ENCODE measurements around the gene SEMA3A.

The SEMA3A gene

DNA sequence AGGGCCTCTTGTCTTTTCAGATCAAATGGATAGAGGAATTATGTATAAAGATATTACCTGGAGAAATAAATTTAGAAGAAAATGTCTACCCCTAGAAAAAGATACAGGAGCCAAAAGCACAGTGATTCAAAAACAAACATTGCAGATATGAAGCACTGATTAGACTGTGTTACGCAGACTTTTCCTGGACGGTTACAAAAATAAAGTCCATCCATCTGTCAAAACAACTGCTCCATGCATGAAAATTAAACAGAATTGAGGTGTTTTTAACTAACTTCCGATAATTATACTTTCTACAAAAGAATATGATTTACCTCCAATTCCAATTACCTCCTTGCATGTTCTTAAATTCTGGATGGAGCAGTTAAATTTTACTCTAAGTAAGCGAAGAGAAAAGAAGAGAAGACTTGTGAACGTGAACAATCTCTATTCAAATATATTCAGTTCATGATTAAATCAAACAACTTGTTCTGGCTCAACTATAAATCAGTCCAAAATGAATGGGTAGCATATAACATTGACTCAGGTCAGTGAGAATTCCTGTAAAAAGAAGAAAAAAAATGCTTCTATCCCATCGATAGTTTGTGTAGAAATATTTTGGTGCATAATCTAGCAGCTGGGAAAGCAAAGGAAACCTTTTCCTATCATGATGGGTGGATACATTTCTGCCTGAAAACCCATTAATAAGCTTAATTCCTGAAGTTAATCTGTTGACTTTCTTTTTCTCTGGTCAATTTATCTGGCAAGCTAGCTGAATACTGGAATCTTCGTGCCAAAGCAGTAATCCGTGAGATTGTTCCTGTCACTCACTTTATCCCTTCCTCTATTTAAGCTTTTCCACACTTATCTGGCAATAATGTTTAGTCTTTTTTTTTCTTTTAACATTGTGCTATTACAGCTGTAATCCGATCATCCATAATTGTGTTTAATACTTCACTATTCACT is 80.4 kb downstream of the SEMA3A start:
- Histone ChIP-seq H3K27me3 (ENCODE audit: control insufficient read depth, insufficient read depth, low read length) (no peaks in the 10 kb centered on the region), H3K27ac (ENCODE audit: low read length) (no peak overlapping the region), H3K9me3 (ENCODE audit: control insufficient read depth, insufficient read depth, low read length) (no peaks in the 10 kb centered on the region), H3K4me3 (ENCODE audit: low read length) (no peak overlapping the region), H3K4me1 (ENCODE audit: control insufficient read depth, insufficient read depth, low read length) (no peaks in the 10 kb centered on the region; the same call in 1 of the 2 replicates), H3K36me3 (ENCODE audit: control insufficient read depth, insufficient read depth, low read length) (no peaks in the 10 kb centered on the region)
- DNase-seq (ENCODE audit: low read depth, low spot score), result no peak
- WGBS (ENCODE audit: insufficient coverage, insufficient read length), result 100% methylated on average over 1 of the region's 9 CpGs

DNA sequence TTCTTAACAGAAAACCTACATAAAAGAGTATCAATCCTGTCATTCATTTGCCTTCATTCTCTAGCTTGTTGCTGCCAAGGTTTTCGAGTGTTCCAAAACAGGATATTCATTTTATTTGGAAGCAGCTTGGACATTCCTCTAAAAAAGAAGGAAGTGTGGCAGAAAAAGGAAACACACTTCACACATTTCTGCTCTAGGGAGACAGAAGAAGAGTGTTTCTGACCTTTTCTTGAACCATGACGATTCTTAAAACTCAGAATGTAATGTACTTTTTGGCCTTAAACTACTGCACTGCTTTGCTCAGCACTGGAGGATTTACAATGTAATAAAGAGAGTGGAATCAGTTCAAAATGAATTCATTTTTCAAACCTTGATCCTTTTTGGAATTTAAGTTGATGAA is 81.3 kb downstream of the SEMA3A start:
- no peaks in the 10 kb centered on the region for H3K9me3 ChIP-seq (ENCODE audit: control insufficient read depth, insufficient read depth, low read length)
- H3K36me3 ChIP-seq (ENCODE audit: control insufficient read depth, insufficient read depth, low read length), result no peaks in the 10 kb centered on the region
- H3K27ac ChIP-seq (ENCODE audit: low read length), result no peak overlapping the region
- no CpG with 5 or more reads among the region's 2 CpGs for WGBS (ENCODE audit: insufficient coverage, insufficient read length)
- DNase-seq (ENCODE audit: low read depth, low spot score), result no peak
- H3K4me3 ChIP-seq (ENCODE audit: low read length), result no peak overlapping the region
- H3K4me1 ChIP-seq (ENCODE audit: control insufficient read depth, insufficient read depth, low read length), result peaks cover 3% of the 10 kb centered on the region; the same call in 1 of the 2 replicates
- no peaks in the 10 kb centered on the region for H3K27me3 ChIP-seq (ENCODE audit: control insufficient read depth, insufficient read depth, low read length)

DNA sequence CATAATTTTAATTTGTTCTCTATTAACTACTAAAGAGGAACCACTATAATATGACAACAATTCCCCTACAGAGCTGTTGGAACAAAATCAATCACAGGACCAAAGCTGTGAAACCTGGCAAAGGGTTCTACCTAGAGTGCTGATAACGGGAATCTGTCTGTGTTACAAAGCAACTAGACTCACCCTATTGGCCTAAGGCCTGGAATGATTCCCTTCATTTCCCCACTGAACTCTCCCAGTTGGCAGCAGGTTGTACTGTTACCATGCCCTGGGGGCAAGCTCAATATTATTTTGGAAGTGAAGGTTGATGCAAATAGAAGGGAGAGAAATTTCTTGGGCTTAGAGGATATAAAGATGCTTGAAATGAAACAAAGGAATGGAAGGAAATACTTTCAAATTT is 81.8 kb downstream of the SEMA3A start:
- no peak overlapping the region for H3K27ac ChIP-seq (ENCODE audit: low read length)

DNA sequence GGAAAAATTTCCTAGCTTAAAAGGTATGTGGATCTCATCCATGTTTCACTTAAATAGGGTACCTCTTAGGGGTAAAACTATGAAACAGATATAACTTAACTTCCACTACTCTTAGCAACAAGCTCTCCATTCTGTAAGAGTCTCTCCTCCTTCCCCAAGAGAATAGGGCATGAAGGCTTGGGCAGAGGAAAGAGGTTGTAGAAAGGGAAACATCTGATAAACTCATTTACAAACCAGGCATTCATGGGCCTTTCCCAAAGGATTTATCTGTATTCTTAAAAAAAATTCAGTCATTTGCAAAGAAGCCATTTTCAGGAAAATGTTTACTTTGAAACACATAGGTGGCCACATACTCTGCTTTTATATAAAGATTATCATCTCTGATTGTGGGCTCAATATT is 82.7 kb downstream of the SEMA3A start:
- H3K27ac ChIP-seq (ENCODE audit: low read length), result no peak overlapping the region
- no peaks in the 10 kb centered on the region for H3K9me3 ChIP-seq (ENCODE audit: control insufficient read depth, insufficient read depth, low read length)
- no peaks in the 10 kb centered on the region for H3K27me3 ChIP-seq (ENCODE audit: control insufficient read depth, insufficient read depth, low read length)
- H3K4me1 ChIP-seq (ENCODE audit: control insufficient read depth, insufficient read depth, low read length), result peaks cover 3% of the 10 kb centered on the region; the same call in 1 of the 2 replicates
- H3K36me3 ChIP-seq (ENCODE audit: control insufficient read depth, insufficient read depth, low read length), result no peaks in the 10 kb centered on the region
- H3K4me3 ChIP-seq (ENCODE audit: low read length), result no peak overlapping the region
- no peak for DNase-seq (ENCODE audit: low read depth, low spot score)

More for the DNA sequence above, 81.8 kb downstream of the SEMA3A start:
- Histone ChIP-seq H3K36me3 (ENCODE audit: control insufficient read depth, insufficient read depth, low read length) (no peaks in the 10 kb centered on the region), H3K4me3 (ENCODE audit: low read length) (no peak overlapping the region), H3K4me1 (ENCODE audit: control insufficient read depth, insufficient read depth, low read length) (peaks cover 3% of the 10 kb centered on the region; the same call in 1 of the 2 replicates), H3K9me3 (ENCODE audit: control insufficient read depth, insufficient read depth, low read length) (no peaks in the 10 kb centered on the region), H3K27me3 (ENCODE audit: control insufficient read depth, insufficient read depth, low read length) (no peaks in the 10 kb centered on the region)
- no CpG with 5 or more reads among the region's 1 CpG for WGBS (ENCODE audit: insufficient coverage, insufficient read length)
- DNase-seq (ENCODE audit: low read depth, low spot score), result no peak

DNA sequence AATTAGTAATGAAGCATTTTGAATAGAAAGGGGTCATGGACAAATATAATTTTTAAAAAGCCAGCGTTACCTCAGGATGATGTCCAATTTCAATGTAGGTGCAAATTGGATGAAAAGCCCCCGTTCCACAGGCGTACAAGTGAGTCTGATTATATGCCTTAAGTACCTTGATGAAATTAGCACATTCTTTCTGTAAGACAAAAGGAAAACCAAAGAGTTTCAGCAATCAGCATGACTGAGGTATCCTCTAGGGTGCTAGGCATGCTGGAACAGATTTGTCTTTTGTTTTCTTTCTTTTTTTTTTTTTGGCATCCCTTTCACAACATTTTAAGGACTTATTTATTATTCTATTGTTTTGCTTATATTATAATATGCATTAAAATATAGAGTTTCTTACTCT is 84.2 kb downstream of the SEMA3A start:
- WGBS (ENCODE audit: insufficient coverage, insufficient read length), result no CpG with 5 or more reads among the region's 3 CpGs
- no peak overlapping the region for H3K4me3 ChIP-seq (ENCODE audit: low read length)
- H3K27me3 ChIP-seq (ENCODE audit: control insufficient read depth, insufficient read depth, low read length), result no peaks in the 10 kb centered on the region
- H3K27ac ChIP-seq (ENCODE audit: low read length), result no peak overlapping the region
- no peaks in the 10 kb centered on the region; the same call in 1 of the 2 replicates for H3K9me3 ChIP-seq (ENCODE audit: control insufficient read depth, insufficient read depth, low read length)
- no peak for DNase-seq (ENCODE audit: low read depth, low spot score)
- no peaks in the 10 kb centered on the region for H3K36me3 ChIP-seq (ENCODE audit: control insufficient read depth, insufficient read depth, low read length)
- peaks cover 3% of the 10 kb centered on the region; the same call in 1 of the 2 replicates for H3K4me1 ChIP-seq (ENCODE audit: control insufficient read depth, insufficient read depth, low read length)

DNA sequence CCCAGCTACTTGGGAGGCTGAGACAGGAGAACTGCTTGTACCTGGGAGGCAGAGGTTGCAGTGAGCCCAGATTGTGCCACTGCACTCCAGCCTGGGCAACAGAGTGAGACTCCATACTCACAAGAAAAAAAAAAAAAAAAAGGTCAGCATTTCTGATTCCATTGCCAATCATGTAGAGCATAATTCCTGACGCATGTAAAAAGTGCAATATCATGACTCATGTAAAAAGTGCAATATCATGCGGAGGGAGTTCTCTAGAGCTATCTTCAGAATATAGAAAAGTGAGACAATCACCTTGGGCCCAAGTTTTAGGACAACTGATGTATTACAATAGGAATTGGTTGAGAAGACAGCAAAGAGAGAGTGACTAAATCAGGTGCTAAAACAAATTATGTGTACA is 85.8 kb downstream of the SEMA3A start:
- Histone ChIP-seq H3K9me3 (ENCODE audit: control insufficient read depth, insufficient read depth, low read length) (no peaks in the 10 kb centered on the region; the same call in 1 of the 2 replicates), H3K36me3 (ENCODE audit: control insufficient read depth, insufficient read depth, low read length) (no peaks in the 10 kb centered on the region), H3K27ac (ENCODE audit: low read length) (no peak overlapping the region), H3K27me3 (ENCODE audit: control insufficient read depth, insufficient read depth, low read length) (no peaks in the 10 kb centered on the region), H3K4me3 (ENCODE audit: low read length) (no peak overlapping the region), H3K4me1 (ENCODE audit: control insufficient read depth, insufficient read depth, low read length) (peaks cover 3% of the 10 kb centered on the region; the same call in 1 of the 2 replicates)
- no CpG with 5 or more reads among the region's 2 CpGs for WGBS (ENCODE audit: insufficient coverage, insufficient read length)
- no peak for DNase-seq (ENCODE audit: low read depth, low spot score)

DNA sequence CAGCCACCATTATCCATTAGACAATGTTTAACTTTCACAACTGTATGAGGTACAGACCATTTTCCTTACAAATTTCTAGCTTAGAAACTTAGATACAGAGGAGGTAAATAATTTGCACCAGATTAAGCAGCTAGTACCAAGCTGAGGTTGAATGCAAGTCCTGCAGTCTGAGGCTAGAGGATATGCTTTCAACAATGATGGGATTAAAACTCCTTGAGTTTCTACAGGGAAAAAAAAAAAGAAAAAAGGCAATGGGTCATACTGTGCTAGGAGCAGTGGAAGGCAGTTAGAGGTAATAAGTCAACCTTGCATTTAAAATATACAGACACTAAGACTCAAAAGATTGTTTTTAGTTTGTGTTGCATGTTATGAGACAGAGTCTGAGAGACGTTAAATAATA is 86.5 kb downstream of the SEMA3A start:
- Histone ChIP-seq H3K27ac (ENCODE audit: low read length) (no peak overlapping the region), H3K36me3 (ENCODE audit: control insufficient read depth, insufficient read depth, low read length) (no peaks in the 10 kb centered on the region), H3K9me3 (ENCODE audit: control insufficient read depth, insufficient read depth, low read length) (no peaks in the 10 kb centered on the region; the same call in 1 of the 2 replicates), H3K27me3 (ENCODE audit: control insufficient read depth, insufficient read depth, low read length) (no peaks in the 10 kb centered on the region), H3K4me3 (ENCODE audit: low read length) (no peak overlapping the region), H3K4me1 (ENCODE audit: control insufficient read depth, insufficient read depth, low read length) (peaks cover 3% of the 10 kb centered on the region; the same call in 1 of the 2 replicates)
- no peak for DNase-seq (ENCODE audit: low read depth, low spot score)
- no CpG with 5 or more reads among the region's 1 CpG for WGBS (ENCODE audit: insufficient coverage, insufficient read length)

DNA sequence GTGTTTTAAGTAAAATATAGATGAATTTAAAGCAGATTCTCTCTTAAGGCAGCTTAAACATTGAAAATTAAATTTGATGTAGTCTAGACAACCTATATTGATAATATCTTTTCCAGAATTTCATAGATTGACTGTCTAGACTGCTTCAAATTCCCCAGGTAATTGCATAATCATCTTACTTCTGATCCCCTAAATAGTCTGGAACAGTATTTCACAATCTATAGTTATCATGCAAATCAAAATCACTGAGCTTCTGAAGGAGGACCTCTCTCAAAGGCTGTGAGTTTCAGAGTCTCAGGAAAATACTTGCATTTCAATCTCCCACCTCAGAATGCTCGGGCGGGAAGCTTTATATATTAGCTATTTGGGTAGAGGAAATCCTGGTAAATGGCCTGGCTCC is 87.3 kb downstream of the SEMA3A start:
- Histone ChIP-seq H3K27me3 (ENCODE audit: control insufficient read depth, insufficient read depth, low read length) (no peaks in the 10 kb centered on the region), H3K4me1 (ENCODE audit: control insufficient read depth, insufficient read depth, low read length) (peaks cover 3% of the 10 kb centered on the region; the same call in 1 of the 2 replicates), H3K27ac (ENCODE audit: low read length) (no peak overlapping the region), H3K36me3 (ENCODE audit: control insufficient read depth, insufficient read depth, low read length) (no peaks in the 10 kb centered on the region), H3K9me3 (ENCODE audit: control insufficient read depth, insufficient read depth, low read length) (no peaks in the 10 kb centered on the region; the same call in 1 of the 2 replicates), H3K4me3 (ENCODE audit: low read length) (no peak overlapping the region)
- no CpG with 5 or more reads among the region's 2 CpGs for WGBS (ENCODE audit: insufficient coverage, insufficient read length)
- no peak for DNase-seq (ENCODE audit: low read depth, low spot score)

DNA sequence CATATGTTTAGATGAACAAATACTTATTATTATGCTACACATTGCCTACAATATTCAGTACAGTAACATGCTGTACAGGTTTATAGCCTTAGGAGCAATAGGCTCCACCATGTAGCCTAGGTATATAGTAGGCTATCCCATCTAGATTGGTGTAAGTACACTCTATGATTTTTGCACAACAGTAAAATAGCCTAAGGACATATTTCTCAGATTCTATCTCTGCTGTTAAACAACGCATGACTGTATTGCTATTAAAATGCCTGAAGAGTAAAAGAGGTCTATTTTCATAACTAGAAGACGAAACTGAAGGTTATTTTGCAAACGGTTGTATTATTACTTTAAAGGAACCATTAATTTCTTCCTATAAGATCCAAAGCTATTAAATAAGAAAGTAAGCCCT is 88.3 kb downstream of the SEMA3A start:
- DNase-seq (ENCODE audit: low read depth, low spot score), result no peak
- H3K27me3 ChIP-seq (ENCODE audit: control insufficient read depth, insufficient read depth, low read length), result no peaks in the 10 kb centered on the region
- no CpG with 5 or more reads among the region's 3 CpGs for WGBS (ENCODE audit: insufficient coverage, insufficient read length)

DNA sequence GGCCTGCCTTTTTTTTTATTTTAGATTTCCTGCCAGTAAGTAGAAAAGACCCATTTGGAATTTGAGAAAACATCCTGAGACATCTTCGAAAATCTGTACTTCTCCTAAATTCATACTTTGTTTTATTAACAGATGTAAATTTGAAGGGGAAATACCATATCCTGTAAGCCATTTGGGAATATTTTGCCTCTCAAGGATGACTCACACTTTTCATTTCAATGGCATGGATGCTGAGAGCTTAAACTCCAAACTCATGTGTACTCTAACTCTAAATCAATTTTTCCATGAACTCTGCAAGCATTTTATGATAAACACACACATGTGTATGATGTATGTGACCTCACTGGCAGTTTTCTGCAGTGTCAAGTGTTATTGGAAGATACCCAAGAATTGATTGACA is 89.0 kb downstream of the SEMA3A start:
- Histone ChIP-seq H3K27me3 (ENCODE audit: control insufficient read depth, insufficient read depth, low read length) (no peaks in the 10 kb centered on the region), H3K4me1 (ENCODE audit: control insufficient read depth, insufficient read depth, low read length) (peaks cover 3% of the 10 kb centered on the region; the same call in 1 of the 2 replicates), H3K9me3 (ENCODE audit: control insufficient read depth, insufficient read depth, low read length) (no peaks in the 10 kb centered on the region; the same call in 1 of the 2 replicates), H3K27ac (ENCODE audit: low read length) (no peak overlapping the region), H3K36me3 (ENCODE audit: control insufficient read depth, insufficient read depth, low read length) (no peaks in the 10 kb centered on the region), H3K4me3 (ENCODE audit: low read length) (no peak overlapping the region)
- DNase-seq (ENCODE audit: low read depth, low spot score), result no peak
- WGBS (ENCODE audit: insufficient coverage, insufficient read length), result no CpG with 5 or more reads among the region's 1 CpG

More for the DNA sequence above, 88.3 kb downstream of the SEMA3A start:
- Histone ChIP-seq H3K4me3 (ENCODE audit: low read length) (no peak overlapping the region), H3K4me1 (ENCODE audit: control insufficient read depth, insufficient read depth, low read length) (peaks cover 3% of the 10 kb centered on the region; the same call in 1 of the 2 replicates), H3K9me3 (ENCODE audit: control insufficient read depth, insufficient read depth, low read length) (no peaks in the 10 kb centered on the region; the same call in 1 of the 2 replicates), H3K36me3 (ENCODE audit: control insufficient read depth, insufficient read depth, low read length) (no peaks in the 10 kb centered on the region), H3K27ac (ENCODE audit: low read length) (no peak overlapping the region)

All from iPS DF 6.9 (cell line).